Epithelial cell of proximal tubule (primary cell): ENCODE data around the gene GNAI3. TPM values are rescaled to one million over a fixed set of nuclear protein-coding genes. Genes with fewer than 3 reads are reported as not detected.

Source experiments
- DNase-seq: peaks from one replicate; pipeline ENCODE4 v3.0.0-alpha.2; 2011; ENCODE audit warnings: low read depth
- H3K4me3 ChIP-seq: 2 replicates; pipeline ENCODE4 v1.5.1; 2011; ENCODE audit warnings: low read depth, mild to moderate bottlenecking, low read length
- total RNA-seq: library from RNA; depleted of rRNA; stranded (reverse); fragments of >200 nt; gene quantifications from 2 replicates; pipeline ENCODE4 v1.2.3, GENCODE V29; 2015
- TF ChIP-seq, protein P1 (sequence below): conservative IDR thresholded peaks from 2 replicates; pipeline ENCODE4 v1.5.1; 2012; ENCODE audit warnings: low read depth, mild to moderate bottlenecking, low read length

The GNAI3 gene
- total RNA-seq, 1 donor from 2014 or later, result 12.7 TPM

DNA sequence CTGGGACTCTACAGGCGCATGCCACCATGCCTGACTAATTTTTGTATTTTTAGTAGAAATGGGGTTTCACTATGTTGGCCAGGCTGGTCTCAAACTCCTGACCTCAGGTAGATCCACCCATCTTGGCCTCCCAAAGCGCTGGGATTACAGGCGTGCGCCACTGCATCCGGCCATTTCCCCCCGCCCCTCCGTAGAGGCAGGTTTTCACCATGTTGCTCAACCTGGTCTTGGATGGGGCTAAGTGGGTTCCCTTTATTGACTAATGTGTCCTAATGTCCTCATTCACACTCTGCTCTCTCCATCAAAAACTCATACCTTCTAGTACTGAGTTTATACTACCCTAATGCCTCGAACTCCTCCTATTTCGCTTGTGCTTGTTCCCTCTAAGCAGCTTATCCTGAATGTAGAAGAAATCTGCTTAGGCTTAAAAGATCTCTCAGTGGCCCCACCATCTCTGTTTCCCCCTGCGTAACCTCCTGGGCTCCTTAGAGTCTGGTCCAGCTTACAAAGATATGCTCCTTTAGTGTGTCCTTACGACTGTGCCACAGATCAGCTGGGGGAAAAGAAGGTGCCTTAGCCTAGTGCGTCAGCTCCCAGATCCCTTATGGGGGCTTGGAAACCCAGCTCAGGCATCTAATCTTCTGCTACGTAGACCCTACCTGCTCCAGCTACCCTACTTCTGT lies 63.0 kb downstream of the GNAI3 start:
- H3K4me3 ChIP-seq, result no peak overlapping the region
- TF ChIP-seq, protein P1, sequence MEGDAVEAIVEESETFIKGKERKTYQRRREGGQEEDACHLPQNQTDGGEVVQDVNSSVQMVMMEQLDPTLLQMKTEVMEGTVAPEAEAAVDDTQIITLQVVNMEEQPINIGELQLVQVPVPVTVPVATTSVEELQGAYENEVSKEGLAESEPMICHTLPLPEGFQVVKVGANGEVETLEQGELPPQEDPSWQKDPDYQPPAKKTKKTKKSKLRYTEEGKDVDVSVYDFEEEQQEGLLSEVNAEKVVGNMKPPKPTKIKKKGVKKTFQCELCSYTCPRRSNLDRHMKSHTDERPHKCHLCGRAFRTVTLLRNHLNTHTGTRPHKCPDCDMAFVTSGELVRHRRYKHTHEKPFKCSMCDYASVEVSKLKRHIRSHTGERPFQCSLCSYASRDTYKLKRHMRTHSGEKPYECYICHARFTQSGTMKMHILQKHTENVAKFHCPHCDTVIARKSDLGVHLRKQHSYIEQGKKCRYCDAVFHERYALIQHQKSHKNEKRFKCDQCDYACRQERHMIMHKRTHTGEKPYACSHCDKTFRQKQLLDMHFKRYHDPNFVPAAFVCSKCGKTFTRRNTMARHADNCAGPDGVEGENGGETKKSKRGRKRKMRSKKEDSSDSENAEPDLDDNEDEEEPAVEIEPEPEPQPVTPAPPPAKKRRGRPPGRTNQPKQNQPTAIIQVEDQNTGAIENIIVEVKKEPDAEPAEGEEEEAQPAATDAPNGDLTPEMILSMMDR, result no peak
- DNase-seq, result no peak

DNA sequence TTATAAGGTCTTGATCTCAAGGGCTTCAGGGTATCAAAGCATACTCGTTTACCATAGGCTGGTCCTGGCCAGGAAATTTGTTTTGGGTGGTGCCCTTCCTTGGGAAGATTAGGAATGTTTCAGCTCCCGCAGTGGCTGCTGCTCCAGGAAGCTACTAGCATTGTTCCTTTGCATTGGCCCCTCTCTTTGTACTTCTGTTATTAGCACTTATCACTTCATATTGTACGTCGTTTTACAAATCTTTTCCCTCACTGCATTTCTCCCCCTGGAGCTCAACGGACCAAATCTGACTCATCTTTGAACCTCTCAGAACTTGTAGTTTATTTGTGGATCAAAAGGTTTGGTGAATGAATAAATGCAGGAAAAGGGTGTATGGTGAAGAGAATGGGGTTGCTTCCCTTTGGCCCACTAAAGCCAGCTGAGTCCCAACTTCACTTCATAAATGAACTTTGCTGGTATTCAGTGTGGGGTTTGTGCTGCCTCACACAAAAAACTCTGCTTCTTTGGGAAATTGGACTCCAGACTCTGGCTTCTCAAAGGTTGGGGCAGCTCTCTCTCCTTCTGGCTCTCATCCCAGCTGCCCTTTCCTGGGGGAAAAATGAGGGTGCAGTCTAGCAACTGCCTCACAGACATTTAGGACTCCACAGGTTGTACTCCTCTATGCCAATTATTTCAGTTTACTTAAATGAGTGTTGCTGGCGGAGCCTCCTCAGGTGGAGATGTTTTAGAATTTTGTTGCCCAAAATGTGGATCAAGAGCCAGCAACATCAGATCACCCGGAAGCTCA lies 65.1 kb downstream of the GNAI3 start:
- H3K4me3 ChIP-seq, result no peak overlapping the region
- TF ChIP-seq, protein P1, result no peak
- no peak for DNase-seq

GRCh38 chr1:109615879-109616278 lies 67.5 kb downstream of the GNAI3 start:
- DNase-seq, result no peak
- TF ChIP-seq, protein P1, result no peak
- no peak overlapping the region for H3K4me3 ChIP-seq

- no peak overlapping the region for H3K4me3 ChIP-seq
- no peak for DNase-seq
- TF ChIP-seq, protein P1, result no peak
Observed at GRCh38 chr1:109616391-109616790, 68.0 kb downstream of the GNAI3 start.

- TF ChIP-seq, protein P1, result peak; percentile 5
- H3K4me3 ChIP-seq, result no peak overlapping the region
- peak; percentile 75 for DNase-seq
Observed at GRCh38 chr1:109617291-109617801, 68.9 kb downstream of the GNAI3 start.

DNA sequence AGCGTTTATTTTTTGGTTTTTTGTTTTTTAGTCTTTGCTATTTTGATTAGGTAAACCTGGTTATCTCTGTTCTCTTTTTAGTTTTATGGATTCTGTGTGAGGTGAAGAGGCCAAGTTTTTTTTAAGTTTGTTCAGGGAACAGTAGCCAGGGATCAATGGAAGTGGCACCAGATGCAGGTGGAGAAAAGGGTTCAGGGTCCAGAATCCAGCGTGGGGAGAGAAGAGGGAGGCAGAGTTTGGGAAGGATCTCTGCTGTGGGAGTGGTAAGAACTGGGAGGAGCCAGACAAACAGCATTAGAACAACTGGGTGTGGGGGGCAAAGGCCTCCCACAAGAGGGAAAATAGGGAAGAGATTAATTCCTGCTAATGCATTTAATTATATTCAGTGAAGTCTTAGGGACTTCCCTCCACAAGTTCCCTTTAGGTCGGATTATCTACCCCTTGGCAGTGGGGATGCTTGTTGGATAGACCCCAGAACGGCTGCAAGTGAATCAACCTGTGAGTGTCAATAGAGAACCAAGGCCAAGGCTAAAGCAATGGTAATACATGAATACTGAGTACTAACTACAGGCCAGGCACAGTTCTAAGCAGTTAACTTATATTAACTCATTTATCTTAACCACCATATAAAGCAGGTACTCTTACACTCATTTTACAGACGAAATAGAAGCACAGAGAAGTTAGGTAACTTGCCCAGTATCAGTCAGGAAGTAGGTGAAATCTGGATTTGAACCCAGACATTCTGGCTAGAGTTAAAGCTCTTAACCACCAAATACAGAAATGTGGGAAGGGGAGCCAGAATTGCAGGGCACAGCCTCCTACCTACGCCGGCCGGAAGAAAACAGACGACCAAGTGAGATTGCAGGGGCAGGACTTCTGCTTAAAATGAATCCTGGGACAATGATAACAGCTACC lies 70.5 kb downstream of the GNAI3 start:
- TF ChIP-seq, protein P1, result no peak
- H3K4me3 ChIP-seq, result peak overlapping the region; percentile 91
- no peak for DNase-seq
